Measurements from ENCODE around the gene ZMYND8.
A peak's percentile ranks its signal among the peaks of the same experiment; 100 is the strongest.

The ZMYND8 gene

GRCh38 chr20:47231382-47232039 lies 125.0 kb downstream of the ZMYND8 start:
- Histone ChIP-seq H3K4me1 (ENCODE audit: control insufficient read depth, insufficient read depth, low read depth, low read length) (peaks cover 18% of the 10 kb centered on the region), H2AK5ac (ENCODE audit: low read length, severe bottlenecking) (peak overlapping the region; percentile 18), H3K27ac (ENCODE audit: low read length, poor library complexity, severe bottlenecking) (peak overlapping the region; percentile 82), H2AFZ (ENCODE audit: low read depth, low read length) (no peak overlapping the region), H3K4ac (ENCODE audit: low read depth in 1 of 2, low read length in 2 of 2) (no peak overlapping the region), H3K18ac (ENCODE audit: low read depth in 1 of 2, low read length in 2 of 2) (no peak overlapping the region), H4K8ac (ENCODE audit: low read length) (no peak overlapping the region), H4K91ac (ENCODE audit: low read length) (no peak overlapping the region), H3K14ac (ENCODE audit: low read length in 2 of 2) (no peak overlapping the region), H2BK5ac (ENCODE audit: low read depth, low read length, poor library complexity, severe bottlenecking) (peak overlapping the region; percentile 46), H3K4me2 (ENCODE audit: low read length, poor library complexity, severe bottlenecking) (no peak overlapping the region), H2BK120ac (ENCODE audit: low read depth, low read length) (no peak overlapping the region), H3K9ac (ENCODE audit: low read length) (no peak overlapping the region), H2BK15ac (ENCODE audit: low read depth, poor library complexity, severe bottlenecking) (no peak overlapping the region), H3K27me3 (ENCODE audit: control insufficient read depth in 1 of 2, insufficient read depth in 1 of 2, low read length in 2 of 2) (no peaks in the 10 kb centered on the region), H3K4me3 (ENCODE audit: insufficient read depth in 1 of 2, low read depth in 1 of 2, low read length in 2 of 2) (no peak overlapping the region), H3K9me3 (ENCODE audit: control insufficient read depth, low read length) (no peaks in the 10 kb centered on the region), H3K36me3 (ENCODE audit: control insufficient read depth in 1 of 2, insufficient read depth in 2 of 2, low read depth in 1 of 2, low read length in 2 of 2) (peaks cover 36 to 78% of the 10 kb centered on the region in 2 experiments), H3K23ac (ENCODE audit: low read length in 2 of 2) (no peak overlapping the region), H2BK12ac (ENCODE audit: low read length in 2 of 2) (no peak overlapping the region), H3K79me1 (replicated peaks; ENCODE audit: low read length, poor library complexity, severe bottlenecking) (peaks cover 21% of the 10 kb centered on the region)
- DNase-seq = no peak
- WGBS = 93% methylated on average over 14 of the region's 16 CpGs

DNA sequence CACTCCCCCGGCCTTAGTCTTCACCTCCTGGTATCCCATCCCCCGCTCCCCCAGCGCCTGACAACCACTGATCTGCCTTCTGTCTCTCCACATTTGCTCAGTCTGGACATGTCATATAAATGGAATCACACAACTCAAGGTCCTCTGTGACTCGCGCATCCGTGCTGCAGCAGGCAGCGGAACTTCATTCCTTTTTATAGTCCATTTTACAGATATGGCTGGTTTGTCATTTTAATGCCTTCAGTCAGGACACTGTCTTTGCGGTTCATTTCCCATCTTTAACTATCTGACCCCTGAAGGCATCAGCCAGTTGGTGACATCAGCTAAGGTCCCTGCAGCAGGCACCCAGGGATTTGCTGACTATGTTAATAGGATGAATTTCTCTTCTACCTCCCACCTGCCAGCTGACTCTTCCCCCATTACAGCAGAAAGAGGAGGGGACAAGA lies 125.7 kb downstream of the ZMYND8 start:
- Histone ChIP-seq H3K9ac (ENCODE audit: low read length) (no peak overlapping the region), H2BK120ac (ENCODE audit: low read depth, low read length) (no peak overlapping the region), H2AFZ (ENCODE audit: low read depth, low read length) (no peak overlapping the region), H3K23ac (ENCODE audit: low read length in 2 of 2) (no peak overlapping the region), H4K91ac (ENCODE audit: low read length) (no peak overlapping the region), H3K4me3 (ENCODE audit: insufficient read depth in 1 of 2, low read depth in 1 of 2, low read length in 2 of 2) (no peak overlapping the region), H3K79me1 (replicated peaks; ENCODE audit: low read length, poor library complexity, severe bottlenecking) (peaks cover 19% of the 10 kb centered on the region), H3K14ac (ENCODE audit: low read length in 2 of 2) (no peak overlapping the region), H3K4me2 (ENCODE audit: low read length, poor library complexity, severe bottlenecking) (no peak overlapping the region), H2AK5ac (ENCODE audit: low read length, severe bottlenecking) (peak overlapping the region; percentile 60), H4K8ac (ENCODE audit: low read length) (no peak overlapping the region), H3K27me3 (ENCODE audit: control insufficient read depth in 1 of 2, insufficient read depth in 1 of 2, low read length in 2 of 2) (no peaks in the 10 kb centered on the region), H3K9me3 (ENCODE audit: control insufficient read depth, low read length) (no peaks in the 10 kb centered on the region), H3K18ac (ENCODE audit: low read depth in 1 of 2, low read length in 2 of 2) (no peak overlapping the region), H3K4me1 (ENCODE audit: control insufficient read depth, insufficient read depth, low read depth, low read length) (peaks cover 16% of the 10 kb centered on the region), H3K4ac (ENCODE audit: low read depth in 1 of 2, low read length in 2 of 2) (no peak overlapping the region), H2BK5ac (ENCODE audit: low read depth, low read length, poor library complexity, severe bottlenecking) (no peak overlapping the region), H3K27ac (ENCODE audit: low read length, poor library complexity, severe bottlenecking) (peak overlapping the region; percentile 73), H2BK15ac (ENCODE audit: low read depth, poor library complexity, severe bottlenecking) (no peak overlapping the region), H2BK12ac (ENCODE audit: low read length in 2 of 2) (no peak overlapping the region), H3K36me3 (ENCODE audit: control insufficient read depth in 1 of 2, insufficient read depth in 2 of 2, low read depth in 1 of 2, low read length in 2 of 2) (peaks cover 38 to 78% of the 10 kb centered on the region in 2 experiments)
- WGBS = 82% methylated on average over 7 of the region's 8 CpGs
- DNase-seq = peak; percentile 18

DNA sequence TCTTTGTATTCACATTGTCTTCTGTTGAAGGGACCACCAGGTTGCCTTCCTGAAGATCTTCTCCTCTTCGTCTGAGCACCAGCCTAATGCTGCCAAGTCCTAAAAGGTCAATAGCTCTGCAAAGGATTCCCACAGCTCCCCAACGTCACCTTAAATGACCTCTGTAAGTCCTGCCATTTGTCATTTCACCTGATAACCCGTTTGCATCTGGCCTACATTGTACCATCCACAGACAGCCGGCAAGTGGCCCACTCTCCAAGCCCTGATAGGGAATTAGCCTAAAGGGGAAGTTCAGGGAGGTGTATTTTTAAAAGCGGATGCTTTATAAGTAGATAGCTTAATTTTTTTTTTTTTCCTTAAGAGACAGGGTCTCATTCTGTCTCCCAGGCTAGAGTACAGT lies 127.8 kb downstream of the ZMYND8 start:
- WGBS = 97% methylated on average over 3 of the region's 5 CpGs

GRCh38 chr20:47227576-47227975 lies 128.9 kb downstream of the ZMYND8 start:
- Histone ChIP-seq H3K4me1 (ENCODE audit: control insufficient read depth, insufficient read depth, low read depth, low read length) (peaks cover 18% of the 10 kb centered on the region), H3K4ac (ENCODE audit: low read depth in 1 of 2, low read length in 2 of 2) (no peak overlapping the region), H3K79me1 (replicated peaks; ENCODE audit: low read length, poor library complexity, severe bottlenecking) (peaks cover 17% of the 10 kb centered on the region), H3K18ac (ENCODE audit: low read depth in 1 of 2, low read length in 2 of 2) (no peak overlapping the region), H3K14ac (ENCODE audit: low read length in 2 of 2) (no peak overlapping the region), H2AFZ (ENCODE audit: low read depth, low read length) (no peak overlapping the region), H4K8ac (ENCODE audit: low read length) (no peak overlapping the region), H2BK120ac (ENCODE audit: low read depth, low read length) (no peak overlapping the region), H3K9ac (ENCODE audit: low read length) (no peak overlapping the region), H3K27ac (ENCODE audit: low read length, poor library complexity, severe bottlenecking) (no peak overlapping the region), H3K9me3 (ENCODE audit: control insufficient read depth, low read length) (no peaks in the 10 kb centered on the region), H3K4me2 (ENCODE audit: low read length, poor library complexity, severe bottlenecking) (no peak overlapping the region), H3K23ac (ENCODE audit: low read length in 2 of 2) (no peak overlapping the region), H2BK15ac (ENCODE audit: low read depth, poor library complexity, severe bottlenecking) (no peak overlapping the region), H3K4me3 (ENCODE audit: insufficient read depth in 1 of 2, low read depth in 1 of 2, low read length in 2 of 2) (no peak overlapping the region), H2BK5ac (ENCODE audit: low read depth, low read length, poor library complexity, severe bottlenecking) (no peak overlapping the region), H4K91ac (ENCODE audit: low read length) (no peak overlapping the region), H3K36me3 (ENCODE audit: control insufficient read depth in 1 of 2, insufficient read depth in 2 of 2, low read depth in 1 of 2, low read length in 2 of 2) (peaks cover 40 to 75% of the 10 kb centered on the region in 2 experiments), H2BK12ac (ENCODE audit: low read length in 2 of 2) (no peak overlapping the region), H3K27me3 (ENCODE audit: control insufficient read depth in 1 of 2, insufficient read depth in 1 of 2, low read length in 2 of 2) (no peaks in the 10 kb centered on the region), H2AK5ac (ENCODE audit: low read length, severe bottlenecking) (no peak overlapping the region)
- DNase-seq = no peak
- 94% methylated on average over 8 of the region's 9 CpGs for WGBS

More for the DNA sequence above, 127.8 kb downstream of the ZMYND8 start:
- H2BK120ac ChIP-seq (ENCODE audit: low read depth, low read length) = no peak overlapping the region
- H2AK5ac ChIP-seq (ENCODE audit: low read length, severe bottlenecking) = no peak overlapping the region
- no peaks in the 10 kb centered on the region for H3K9me3 ChIP-seq (ENCODE audit: control insufficient read depth, low read length)
- H2BK15ac ChIP-seq (ENCODE audit: low read depth, poor library complexity, severe bottlenecking) = no peak overlapping the region
- no peak overlapping the region for H3K4me3 ChIP-seq (ENCODE audit: insufficient read depth in 1 of 2, low read depth in 1 of 2, low read length in 2 of 2)
- H2BK12ac ChIP-seq (ENCODE audit: low read length in 2 of 2) = no peak overlapping the region
- H4K91ac ChIP-seq (ENCODE audit: low read length) = no peak overlapping the region
- no peak overlapping the region for H3K4ac ChIP-seq (ENCODE audit: low read depth in 1 of 2, low read length in 2 of 2)
- H3K9ac ChIP-seq (ENCODE audit: low read length) = no peak overlapping the region
- H2AFZ ChIP-seq (ENCODE audit: low read depth, low read length) = no peak overlapping the region
- no peak for DNase-seq
- H3K23ac ChIP-seq (ENCODE audit: low read length in 2 of 2) = no peak overlapping the region
- no peak overlapping the region for H3K18ac ChIP-seq (ENCODE audit: low read depth in 1 of 2, low read length in 2 of 2)
- H3K79me1 ChIP-seq (replicated peaks; ENCODE audit: low read length, poor library complexity, severe bottlenecking) = peaks cover 18% of the 10 kb centered on the region
- no peak overlapping the region for H3K14ac ChIP-seq (ENCODE audit: low read length in 2 of 2)
- peaks cover 36 to 73% of the 10 kb centered on the region in 2 experiments for H3K36me3 ChIP-seq (ENCODE audit: control insufficient read depth in 1 of 2, insufficient read depth in 2 of 2, low read depth in 1 of 2, low read length in 2 of 2)
- H3K27ac ChIP-seq (ENCODE audit: low read length, poor library complexity, severe bottlenecking) = no peak overlapping the region
- H3K4me2 ChIP-seq (ENCODE audit: low read length, poor library complexity, severe bottlenecking) = no peak overlapping the region
- peaks cover 22% of the 10 kb centered on the region for H3K4me1 ChIP-seq (ENCODE audit: control insufficient read depth, insufficient read depth, low read depth, low read length)
- no peaks in the 10 kb centered on the region for H3K27me3 ChIP-seq (ENCODE audit: control insufficient read depth in 1 of 2, insufficient read depth in 1 of 2, low read length in 2 of 2)
- H2BK5ac ChIP-seq (ENCODE audit: low read depth, low read length, poor library complexity, severe bottlenecking) = no peak overlapping the region
- H4K8ac ChIP-seq (ENCODE audit: low read length) = no peak overlapping the region

Data from mesenchymal stem cell (in vitro differentiated cells and primary cell).